Right cardiac atrium (tissue), 5 donors: ENCODE data around the gene KRTAP9-1. TPM values are rescaled to one million over a fixed set of nuclear protein-coding genes. Genes with fewer than 3 reads are reported as not detected.
"Not testable (repeated sequence)": the region's sequence is repeated elsewhere in the genome, so short reads cannot be mapped to it uniquely, and the experiment has no call there.

ENCODE experiments used
- ATAC-seq, 2 donors: fragments of 200-7000 bp; cut with Tn5 transposase; one replicate each; pipeline versions ENCODE4 v1.8.0 to v1.9.1; 2020; ENCODE audit warnings: moderate library complexity in 2 of 2, mild to moderate bottlenecking in 1 of 2
- DNase-seq, 3 donors: peaks; one replicate each; pipeline ENCODE4 v3.0.0-alpha.2; 2020
- H3K27ac ChIP-seq: one replicate; pipeline ENCODE4 v1.5.1; 2013; ENCODE audit warnings: mild to moderate bottlenecking, low read length, control low read depth, moderate library complexity
- H3K27me3 ChIP-seq: one replicate; pipeline ENCODE4 v1.6.1; 2013; ENCODE audit not compliant: control insufficient read depth, insufficient read depth
- H3K4me1 ChIP-seq: one replicate; pipeline ENCODE4 v1.6.1; 2013; ENCODE audit warnings: low read length; ENCODE audit not compliant: control insufficient read depth, insufficient read depth
- H3K4me3 ChIP-seq: one replicate; pipeline ENCODE4 v1.5.1; 2013; ENCODE audit warnings: low read length, control low read depth
- H3K9me3 ChIP-seq: one replicate; pipeline ENCODE4 v1.6.1; 2013; ENCODE audit warnings: low read length; ENCODE audit not compliant: control insufficient read depth
- WGBS: extraction: QIAGEN DNeasy Blood & Tissue Kit; methylation state at CpG from one replicate; pipeline ENCODE4 v1.1.7; 2013; 5-methylcytosine and 5-hydroxymethylcytosine counted together
- intact Hi-C, 4 donors: fragments of 100-400 bp; cut with DNase I; formaldehyde crosslinking; loops; one replicate each; pipeline versions ENCODE4 v1.11.0 to v1.14.0; 2022 to 2023
- polyA plus RNA-seq: library from polyadenylated mRNA; stranded (reverse); fragments of 200-250 nt; gene quantifications from one replicate; pipeline ENCODE4 v1.2.3, GENCODE V29; 2013
- total RNA-seq, 4 donors: library from RNA; stranded (reverse); fragmentation: NEBNext Ultra II Directional; extraction: Animal tissue kit (Norgen Biotek cat#: 25700); gene quantifications; one replicate each; pipeline ENCODE4 v1.2.1, GENCODE V29; 2021
- donor health status: healthy with polysubstance abuse.
- donor health status: DM: no; HTN: yes; CAD: no.
- donor health status: DM: no; HTN: no; CAD: no.
- donor health status: DM: no; HTN: yes; CAD: no; lungs with severe emphysema.
- donor health status: DM: yes; HTN: yes; CAD: no.

The KRTAP9-1 gene
- total and polyA plus RNA-seq, 5 donors: not detected

DNA sequence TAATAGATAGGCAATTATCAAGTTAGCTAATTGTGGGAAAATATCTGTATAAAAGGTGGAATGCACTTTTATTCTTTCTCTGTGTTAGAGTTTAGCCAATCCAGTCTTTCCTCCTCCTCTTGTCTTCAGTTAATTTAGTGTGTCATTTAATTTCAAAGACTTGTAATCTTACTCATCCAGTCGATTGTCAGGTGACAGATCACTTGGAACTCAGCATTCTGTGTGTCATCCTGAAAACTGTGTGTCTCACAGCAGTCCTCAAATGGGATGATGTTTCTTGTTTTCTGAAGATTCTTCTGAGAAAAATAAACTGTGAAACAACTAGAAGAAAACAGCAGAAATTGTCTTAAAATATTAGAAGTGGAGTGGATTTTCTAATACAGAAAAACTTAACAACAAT lies 4.7 kb upstream of the KRTAP9-1 start:
- 32% methylated on average over 1 of the region's 1 CpG for WGBS
- H3K27me3 ChIP-seq: peaks cover 2% of the 10 kb centered on the region

DNA sequence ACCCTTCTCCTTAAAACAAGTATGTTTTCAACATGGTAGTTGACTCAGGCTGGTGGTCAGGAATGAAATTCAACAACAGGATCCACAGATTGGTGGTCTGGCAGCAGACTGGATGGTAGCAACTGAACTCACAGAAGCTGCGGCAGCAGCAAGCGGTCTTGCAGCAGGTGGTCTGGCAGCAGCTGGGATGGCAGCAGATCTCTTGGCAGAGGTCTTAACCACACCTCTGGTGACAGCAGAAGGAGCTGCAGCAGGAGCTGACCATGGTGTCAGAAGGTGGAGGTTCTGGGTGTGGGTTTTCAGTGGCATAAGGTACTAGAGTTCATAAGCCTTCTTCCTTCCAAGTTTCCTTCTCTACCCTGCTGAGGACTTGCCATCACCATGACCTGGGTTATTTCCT lies 2.8 kb upstream of the KRTAP9-1 start:
- ATAC-seq: no peak

More for the DNA sequence above, 4.7 kb upstream of the KRTAP9-1 start:
- no peak overlapping the region for H3K4me3 ChIP-seq
- no peaks in the 10 kb centered on the region for H3K4me1 ChIP-seq
- intact Hi-C loops: no loop called here
- H3K9me3 ChIP-seq: no peaks in the 10 kb centered on the region
- no peak overlapping the region for H3K27ac ChIP-seq
- DNase-seq (no peak), ATAC-seq (no peak)

DNA sequence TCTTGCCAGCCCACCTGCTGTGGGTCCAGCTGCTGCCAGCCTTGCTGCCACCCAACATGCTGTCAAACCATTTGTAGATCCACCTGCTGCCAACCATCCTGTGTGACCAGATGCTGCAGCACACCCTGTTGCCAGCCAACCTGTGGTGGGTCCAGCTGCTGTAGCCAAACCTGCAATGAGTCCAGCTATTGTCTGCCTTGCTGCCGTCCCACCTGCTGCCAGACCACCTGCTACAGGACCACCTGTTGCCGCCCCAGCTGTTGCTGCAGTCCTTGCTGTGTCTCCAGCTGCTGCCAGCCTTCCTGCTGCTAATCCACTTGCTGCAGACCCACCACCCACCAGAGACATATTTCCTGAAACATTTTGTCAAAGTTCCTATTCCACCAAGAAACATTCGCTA lies 641 bp downstream of the KRTAP9-1 start:
- intact Hi-C loops: no loop called here
- Histone ChIP-seq H3K27me3 (peaks cover 2% of the 10 kb centered on the region), H3K9me3 (no peaks in the 10 kb centered on the region), H3K4me1 (no peaks in the 10 kb centered on the region), H3K27ac (no peak overlapping the region), H3K4me3 (no peak overlapping the region)
- 86% methylated on average over 3 of the region's 3 CpGs for WGBS
- ATAC-seq (no peak), DNase-seq (no peak)

More for the DNA sequence above, 2.8 kb upstream of the KRTAP9-1 start:
- 82% methylated on average over 2 of the region's 2 CpGs for WGBS
- no peak overlapping the region for H3K4me3 ChIP-seq
- H3K27me3 ChIP-seq: peaks cover 2% of the 10 kb centered on the region
- no peak for DNase-seq
- no peaks in the 10 kb centered on the region for H3K9me3 ChIP-seq
- H3K27ac ChIP-seq: no peak overlapping the region
- intact Hi-C loops: no loop called here
- H3K4me1 ChIP-seq: no peaks in the 10 kb centered on the region

DNA sequence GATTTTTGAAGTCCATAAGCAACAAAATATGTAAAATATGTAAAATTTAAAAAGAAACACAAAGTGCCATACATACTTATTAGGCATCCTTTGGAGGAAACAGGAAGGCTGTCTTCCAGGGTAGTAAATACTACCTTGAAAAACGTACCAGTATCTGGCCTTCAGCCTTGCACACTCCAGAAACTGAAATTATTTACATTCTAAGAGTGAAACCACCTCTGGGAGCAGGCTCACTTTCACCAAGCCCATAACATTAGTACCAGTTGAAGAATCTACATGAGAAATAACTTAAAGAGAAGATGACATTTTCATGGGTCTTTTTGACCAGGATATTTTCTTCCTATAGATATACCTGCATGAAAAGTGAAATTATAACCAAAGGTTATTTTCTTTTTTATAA lies 6.4 kb downstream of the KRTAP9-1 start:
- 39% methylated on average over 1 of the region's 1 CpG for WGBS
- Histone ChIP-seq H3K27me3 (no peaks in the 10 kb centered on the region), H3K4me1 (no peaks in the 10 kb centered on the region), H3K9me3 (no peaks in the 10 kb centered on the region), H3K4me3 (no peak overlapping the region), H3K27ac (no peak overlapping the region)
- intact Hi-C loops: no loop called here
- ATAC-seq (no peak), DNase-seq (no peak)

DNA sequence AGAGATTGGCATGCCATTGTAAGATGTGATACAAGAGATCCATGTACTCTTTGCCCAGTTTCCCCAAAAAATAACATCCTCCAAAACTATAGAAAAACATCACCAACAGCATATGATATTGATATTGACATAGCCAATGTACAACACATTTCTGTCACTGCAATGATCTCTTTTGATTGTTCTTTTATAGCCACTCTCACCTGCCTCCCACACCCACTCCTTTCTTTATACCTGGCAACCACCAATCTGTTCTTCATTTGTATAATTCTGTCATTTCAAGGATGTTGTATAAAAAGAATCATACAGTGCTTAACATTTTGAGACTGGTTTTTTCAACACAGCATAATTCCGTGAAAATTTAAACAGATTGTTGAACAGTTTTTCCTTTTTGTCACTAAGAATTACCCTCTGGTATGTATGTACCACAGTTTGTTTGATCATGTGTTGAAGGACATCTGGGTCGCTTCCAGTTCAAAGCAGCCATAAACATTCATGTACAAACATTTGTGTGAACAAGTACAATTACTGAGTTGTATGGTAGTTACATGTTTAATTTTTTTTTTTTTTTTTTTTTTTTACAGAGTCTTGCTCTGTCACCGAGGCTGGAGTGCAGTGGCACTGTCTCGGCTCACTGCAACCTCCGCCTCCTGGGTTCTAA lies 9.9 kb downstream of the KRTAP9-1 start:
- intact Hi-C loops: no loop called here
- Histone ChIP-seq H3K4me1 (no peaks in the 10 kb centered on the region), H3K4me3 (no peak overlapping the region), H3K27me3 (no peaks in the 10 kb centered on the region), H3K27ac (no peak overlapping the region), H3K9me3 (no peaks in the 10 kb centered on the region)
- DNase-seq (no peak), ATAC-seq (no peak)
- 71% methylated on average over 5 of the region's 5 CpGs for WGBS

DNA sequence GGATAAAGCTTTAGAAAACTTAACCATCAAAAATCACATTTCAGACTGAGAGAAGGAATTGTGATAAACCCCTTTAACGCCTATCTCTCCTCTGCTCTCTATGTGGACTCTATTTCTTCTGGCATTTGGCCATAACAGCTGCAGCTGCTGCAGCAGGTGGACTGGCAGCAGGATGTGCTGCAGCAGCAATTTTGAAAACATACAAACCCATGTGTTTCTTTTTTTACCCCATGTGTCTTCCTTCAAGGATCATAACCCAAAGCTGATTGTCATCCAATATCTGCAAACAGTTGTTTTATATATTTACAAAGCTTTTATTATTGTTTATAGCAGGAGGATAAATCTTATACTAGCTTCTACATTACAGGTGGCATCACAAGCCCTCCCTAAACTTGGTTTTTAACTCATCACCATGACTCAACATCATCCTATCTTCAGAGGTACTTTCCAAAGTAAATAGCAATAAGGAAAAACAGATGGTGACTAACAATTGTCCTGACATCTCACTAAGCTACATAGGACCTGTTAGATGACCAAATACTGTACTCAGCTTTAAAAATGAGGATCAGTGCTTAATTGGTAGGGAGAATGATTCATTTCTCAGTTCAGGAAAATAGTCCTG lies 22.3 kb downstream of the KRTAP9-1 start:
- Histone ChIP-seq H3K4me3 (no peak overlapping the region), H3K27me3 (peaks cover 2% of the 10 kb centered on the region), H3K4me1 (no peaks in the 10 kb centered on the region), H3K9me3 (no peaks in the 10 kb centered on the region), H3K27ac (no peak overlapping the region)
- no peak for ATAC-seq
- intact Hi-C loops: no loop called here
- WGBS: 40% methylated on average over 1 of the region's 1 CpG
- no peak for DNase-seq

DNA sequence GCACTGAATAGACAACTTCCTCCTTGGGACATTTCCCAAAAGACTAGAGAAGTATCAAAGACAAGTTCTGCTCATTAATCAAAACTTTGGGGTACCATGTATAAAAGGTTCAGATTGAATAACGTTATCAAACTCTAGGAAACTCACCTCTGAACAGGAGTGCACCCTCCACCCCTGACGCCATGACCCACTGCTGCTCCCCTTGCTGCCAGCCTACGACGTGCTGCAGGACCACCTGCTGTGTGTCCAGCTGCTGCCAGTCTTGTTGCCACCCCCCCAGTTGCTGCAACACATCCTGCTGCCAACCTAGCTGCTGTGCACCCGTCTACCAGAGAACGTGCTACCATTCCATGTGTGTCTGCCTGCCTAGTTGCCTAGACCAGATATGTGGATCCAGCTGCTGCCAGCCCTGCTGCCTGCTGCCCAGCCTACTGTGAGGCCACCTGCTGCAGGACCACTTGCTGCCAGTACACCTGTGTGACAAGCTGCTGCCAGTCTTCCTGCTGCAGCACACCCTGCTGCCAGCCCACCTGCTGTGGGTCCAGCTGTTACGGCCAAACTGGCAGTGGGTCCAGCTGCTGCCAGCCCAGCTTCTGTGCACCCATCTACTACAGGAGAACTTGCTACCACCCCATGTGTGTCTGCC lies 23.0 kb downstream of the KRTAP9-1 start:
- DNase-seq (peak in 1 of 3 donors; percentile 42), ATAC-seq (no peak)
- Histone ChIP-seq H3K4me1 (no peaks in the 10 kb centered on the region), H3K9me3 (no peaks in the 10 kb centered on the region), H3K27ac (no peak overlapping the region), H3K4me3 (no peak overlapping the region), H3K27me3 (peaks cover 2% of the 10 kb centered on the region)
- 71% methylated on average over 7 of the region's 7 CpGs for WGBS
- intact Hi-C loops: no loop called here

DNA sequence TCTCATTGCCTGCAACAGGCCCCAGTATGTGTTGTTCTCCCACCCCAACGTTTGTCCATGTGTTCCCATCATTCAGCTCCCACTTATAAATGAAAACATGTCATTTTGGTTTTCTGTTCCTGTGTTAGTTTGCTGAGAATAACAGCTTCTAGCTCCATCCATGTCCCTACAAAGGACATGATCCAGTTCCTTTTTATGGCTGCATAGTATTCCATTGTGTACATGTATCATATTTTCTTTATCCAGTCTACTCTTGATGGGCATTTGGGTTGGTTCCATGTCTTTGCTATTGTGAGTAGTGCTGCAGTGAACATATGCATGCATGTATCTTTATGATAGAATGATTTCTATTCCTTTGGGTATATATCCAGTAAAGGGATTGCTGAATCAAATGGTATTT lies 26.0 kb downstream of the KRTAP9-1 start:
- H3K27me3 ChIP-seq: no peaks in the 10 kb centered on the region
- 66% methylated on average over 1 of the region's 1 CpG for WGBS
- no peaks in the 10 kb centered on the region for H3K9me3 ChIP-seq
- no peaks in the 10 kb centered on the region for H3K4me1 ChIP-seq
- DNase-seq (no peak), ATAC-seq (no peak)
- no peak overlapping the region for H3K4me3 ChIP-seq
- H3K27ac ChIP-seq: no peak overlapping the region
- intact Hi-C loops: no loop called here

DNA sequence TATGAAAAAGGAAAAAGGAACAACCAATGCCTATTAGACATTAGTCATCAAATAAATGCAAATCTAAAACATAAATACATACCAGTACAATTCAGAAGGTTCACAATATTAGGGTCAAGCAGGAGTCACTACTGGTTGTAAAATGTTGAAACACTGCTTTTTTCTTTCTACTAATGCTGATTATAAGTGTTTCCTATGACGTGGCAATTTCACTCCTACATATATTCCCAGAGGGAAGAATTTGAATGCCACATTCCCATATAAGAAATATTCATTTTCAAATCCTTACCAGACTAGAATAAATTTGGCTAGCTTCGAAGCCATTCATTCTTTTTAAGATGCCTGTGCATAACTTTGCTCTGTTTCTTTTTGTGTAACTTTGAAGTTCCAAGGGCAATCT lies 34.1 kb downstream of the KRTAP9-1 start:
- WGBS: 63% methylated on average over 2 of the region's 2 CpGs
- intact Hi-C loops: no loop called here
- Histone ChIP-seq H3K27ac (no peak overlapping the region), H3K4me3 (no peak overlapping the region), H3K4me1 (no peaks in the 10 kb centered on the region), H3K27me3 (no peaks in the 10 kb centered on the region), H3K9me3 (no peaks in the 10 kb centered on the region)
- DNase-seq: no peak
- ATAC-seq: no peak

DNA sequence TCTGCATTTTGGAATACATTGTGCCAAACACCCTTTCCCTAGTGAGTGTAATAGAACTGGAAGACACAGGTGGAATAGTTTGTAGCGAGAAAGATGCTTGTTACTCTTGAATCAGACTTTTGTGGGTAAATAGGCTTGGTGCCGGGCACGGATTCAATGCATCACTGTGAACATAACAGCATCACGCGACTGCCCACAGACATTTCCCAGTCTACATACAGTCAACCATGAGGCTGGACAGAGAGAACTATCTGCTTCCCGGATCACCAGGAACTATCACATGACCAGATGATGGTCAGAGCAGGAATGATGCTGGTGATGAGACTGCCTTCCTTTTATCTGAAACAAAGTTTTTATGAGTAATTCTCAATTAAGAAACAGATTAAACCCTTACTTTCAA lies 36.4 kb downstream of the KRTAP9-1 start:
- intact Hi-C loops: no loop called here
- H3K4me3 ChIP-seq: no peak overlapping the region
- no peaks in the 10 kb centered on the region for H3K9me3 ChIP-seq
- ATAC-seq: no peak
- H3K27me3 ChIP-seq: no peaks in the 10 kb centered on the region
- no peak overlapping the region for H3K27ac ChIP-seq
- DNase-seq: no peak
- H3K4me1 ChIP-seq: no peaks in the 10 kb centered on the region
- WGBS: 91% methylated on average over 6 of the region's 6 CpGs

DNA sequence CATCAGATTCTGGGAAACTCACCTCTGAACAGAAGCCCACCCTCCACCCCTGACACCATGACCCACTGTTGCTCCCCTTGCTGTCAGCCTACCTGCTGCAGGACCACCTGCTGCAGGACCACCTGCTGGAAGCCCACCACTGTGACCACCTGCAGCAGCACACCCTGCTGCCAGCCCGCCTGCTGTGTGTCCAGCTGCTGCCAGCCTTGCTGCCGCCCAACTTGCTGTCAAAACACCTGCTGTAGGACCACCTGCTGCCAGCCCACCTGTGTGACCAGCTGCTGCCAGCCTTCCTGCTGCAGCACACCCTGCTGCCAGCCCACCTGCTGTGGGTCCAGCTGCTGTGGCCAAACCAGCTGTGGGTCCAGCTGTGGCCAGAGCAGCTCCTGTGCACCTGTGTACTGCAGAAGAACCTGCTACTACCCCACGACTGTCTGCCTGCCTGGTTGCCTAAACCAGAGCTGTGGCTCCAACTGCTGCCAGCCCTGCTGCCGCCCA lies 37.0 kb downstream of the KRTAP9-1 start, which contains the start of gene KRTAP9-2:
Gene KRTAP9-2 (plus strand): TSS at position 51 of the 498 bp plus-strand sequence. CDS start 7 bp downstream, at position 58.
- ATAC-seq, H3K9me3 ChIP-seq, intact Hi-C loops, DNase-seq, H3K4me1 ChIP-seq, H3K4me3 ChIP-seq, H3K27me3 ChIP-seq, H3K27ac ChIP-seq: not testable (repeated sequence)
- 49% methylated on average over 3 of the region's 4 CpGs for whole genome bisulfite sequencing
